Measurements from ENCODE around the gene SFMBT2. TPM values are rescaled to one million over a fixed set of nuclear protein-coding genes. Genes with fewer than 3 reads are reported as not detected.

SFMBT2 gene
- total RNA-seq, 4 donors from 2014 or later: 0.60 to 8.6 (median 2.5) TPM

DNA sequence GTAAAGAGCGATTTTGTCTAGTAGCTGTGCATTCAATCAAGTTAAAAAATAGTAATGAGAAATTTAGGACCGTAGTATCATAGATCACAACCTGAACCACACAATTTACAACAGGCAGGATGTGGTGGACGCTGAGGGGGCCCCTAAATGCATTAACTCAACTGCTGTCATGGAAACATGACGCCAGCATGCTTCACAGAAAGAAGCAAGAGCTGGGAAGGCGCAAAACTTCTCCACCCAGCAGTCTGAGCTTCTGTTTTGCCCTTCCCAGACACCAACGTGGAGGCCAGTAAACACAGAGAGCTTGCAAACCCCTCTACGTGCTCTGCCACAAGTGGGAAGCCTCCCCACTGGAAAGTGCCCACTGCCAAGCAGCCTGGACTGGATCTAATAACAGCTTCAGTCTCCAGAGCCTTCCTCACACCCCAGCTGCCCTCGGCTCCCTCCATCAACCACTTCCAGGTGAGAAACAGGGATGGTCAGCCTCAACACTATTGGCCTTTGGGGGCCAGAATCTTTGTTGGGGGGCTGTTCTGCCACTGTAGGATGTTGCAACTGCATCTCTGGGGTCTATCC lies 151.8 kb downstream of the SFMBT2 start:
- in situ Hi-C loops (cut with MboI; ENCODE audit: low pct_ligation_motif_present in 1 of 4, low pct_unique_long_range_greater_than_20kb in 1 of 4, low sequenced_read_pairs in 3 of 4) (loop anchor here in 1 of 4 donors (10.0 kb wide), 1 partner anchor 156 kb away; the partner anchor contains the start of gene SFMBT2), intact Hi-C loops (cut with DNase I; ENCODE audit: low total_unique reads) (loop anchor here (5.0 kb wide), 1 partner anchor 153 kb away; the partner anchor contains the start of gene SFMBT2)
- no peak for TF ChIP-seq POLR2A (IDR thresholded peaks at IDR 0.05)
- TF ChIP-seq CTCF (IDR thresholded peaks at IDR 0.05): no peak
- TF ChIP-seq EP300 (IDR thresholded peaks at IDR 0.05; ENCODE audit: low read depth): no peak
- no peak for TF ChIP-seq POLR2AphosphoS5 (IDR thresholded peaks at IDR 0.05)
- H3K27ac ChIP-seq: no peak overlapping the region
- DNase-seq: peak; percentile 30
- no peaks in the 10 kb centered on the region for H3K9me3 ChIP-seq
- H3K27me3 ChIP-seq: no peaks in the 10 kb centered on the region
- H3K36me3 ChIP-seq: no peaks in the 10 kb centered on the region
- H3K4me3 ChIP-seq: no peak overlapping the region
- WGBS, 2 donors (ENCODE audit: low coverage in 1 of 2): 52 to 56% methylated on average over 4 to 8 of the region's 8 CpGs
- H3K4me1 ChIP-seq: peaks cover 0 to 9% (median 9%) of the 10 kb centered on the region in 4 donors

- in situ Hi-C loops (cut with MboI; ENCODE audit: low pct_ligation_motif_present in 1 of 4, low pct_unique_long_range_greater_than_20kb in 1 of 4, low sequenced_read_pairs in 3 of 4): loop anchor here in 1 of 4 donors (10.0 kb wide), 1 partner anchor 159 kb away; the partner anchor contains the start of gene SFMBT2
- 63 to 81% methylated on average over 2 of the region's 2 CpGs for WGBS, 2 donors (ENCODE audit: low coverage in 1 of 2)
- DNase-seq: no peak
- Histone ChIP-seq H3K4me3 (no peak overlapping the region), H3K36me3 (no peaks in the 10 kb centered on the region), H3K9me3 (no peaks in the 10 kb centered on the region), H3K27ac (no peak overlapping the region), H3K27me3 (no peaks in the 10 kb centered on the region), H3K4me1 (peaks cover 0 to 7% (median 3%) of the 10 kb centered on the region in 4 donors)
- TF ChIP-seq EP300 (IDR thresholded peaks at IDR 0.05; ENCODE audit: low read depth): no peak
- no peak for TF ChIP-seq POLR2A (IDR thresholded peaks at IDR 0.05)
- no peak for TF ChIP-seq CTCF (IDR thresholded peaks at IDR 0.05)
- no peak for TF ChIP-seq POLR2AphosphoS5 (IDR thresholded peaks at IDR 0.05)
- intact Hi-C loops (cut with DNase I; ENCODE audit: low total_unique reads): loop anchor here (5.0 kb wide), 1 partner anchor 157 kb away; the partner anchor contains the start of gene SFMBT2
Observed at GRCh38 chr10:7255517-7255916, 155.3 kb downstream of the SFMBT2 start.

DNA sequence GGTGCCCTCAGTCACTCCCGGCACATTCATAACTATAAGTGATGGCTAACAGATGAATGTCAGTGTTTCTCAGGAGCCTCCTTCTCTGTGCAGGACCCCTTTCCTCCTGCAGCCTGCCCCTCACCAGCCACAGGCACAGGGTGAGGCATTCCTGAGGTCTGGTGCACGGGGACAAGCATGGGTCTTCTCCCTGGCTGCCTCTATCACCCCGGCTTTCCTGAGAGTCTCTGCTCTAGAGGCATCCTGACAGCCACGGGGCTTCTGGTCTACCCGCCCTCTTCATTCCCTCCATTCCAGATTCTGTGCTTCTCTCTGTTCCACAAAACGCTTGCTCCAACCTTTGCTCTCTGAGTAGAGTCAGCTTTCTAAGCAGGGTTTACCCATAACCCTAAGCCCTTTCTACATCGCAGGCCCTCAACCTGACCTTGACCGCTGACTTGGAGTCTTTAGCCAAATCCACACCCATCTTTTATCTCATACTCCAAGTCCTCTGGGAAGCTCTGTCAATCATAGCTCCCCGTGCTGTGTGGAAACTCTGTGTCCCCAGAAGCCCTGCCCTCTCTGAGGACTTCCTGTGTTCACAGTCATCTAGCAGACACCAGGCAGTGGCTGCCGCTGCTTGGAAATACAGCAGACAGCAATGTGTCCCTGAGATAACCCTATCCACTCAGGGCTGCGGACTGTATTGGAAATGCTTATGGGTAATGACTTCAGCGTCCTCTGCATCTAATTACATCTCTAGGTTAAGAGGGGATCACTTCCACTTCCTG lies 159.0 kb downstream of the SFMBT2 start:
- H3K4me3 ChIP-seq: no peak overlapping the region
- TF ChIP-seq CTCF (IDR thresholded peaks at IDR 0.05) (no peak), POLR2A (IDR thresholded peaks at IDR 0.05) (no peak), EP300 (IDR thresholded peaks at IDR 0.05; ENCODE audit: low read depth) (no peak), POLR2AphosphoS5 (IDR thresholded peaks at IDR 0.05) (no peak)
- H3K4me1 ChIP-seq: no peaks in the 10 kb centered on the region
- no peaks in the 10 kb centered on the region for H3K9me3 ChIP-seq
- in situ Hi-C loops (cut with MboI; ENCODE audit: low pct_ligation_motif_present in 1 of 4, low pct_unique_long_range_greater_than_20kb in 1 of 4, low sequenced_read_pairs in 3 of 4): loop anchor here in 1 of 4 donors (10.0 kb wide), 1 partner anchor 163 kb away; the partner anchor contains the start of gene SFMBT2
- DNase-seq: no peak
- 82 to 85% methylated on average over 4 to 11 of the region's 12 CpGs for WGBS, 2 donors (ENCODE audit: low coverage in 1 of 2)
- intact Hi-C loops (cut with DNase I; ENCODE audit: low total_unique reads): no loop called here
- no peaks in the 10 kb centered on the region for H3K27me3 ChIP-seq
- H3K36me3 ChIP-seq: no peaks in the 10 kb centered on the region
- no peak overlapping the region for H3K27ac ChIP-seq

DNA sequence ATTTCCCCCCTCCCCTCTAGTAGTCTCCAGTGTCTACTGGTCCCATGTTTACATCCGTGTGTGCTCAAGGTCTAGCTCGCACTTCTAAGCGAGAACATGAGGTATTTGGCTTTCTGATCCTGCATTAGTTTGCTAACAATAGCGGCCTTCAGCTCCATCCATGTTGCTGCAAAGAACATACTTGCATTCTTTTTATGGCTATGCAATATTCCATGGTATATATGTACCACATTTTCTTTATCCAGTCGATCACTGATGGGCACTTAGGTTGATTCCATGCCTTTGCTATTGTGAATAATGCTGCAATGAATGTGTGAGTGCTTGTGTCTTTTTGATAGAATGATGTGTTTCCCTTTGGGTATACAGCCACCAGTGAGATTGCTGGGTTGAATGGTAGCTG lies 160.6 kb downstream of the SFMBT2 start:
- Histone ChIP-seq H3K4me1 (no peaks in the 10 kb centered on the region), H3K9me3 (no peaks in the 10 kb centered on the region), H3K36me3 (no peaks in the 10 kb centered on the region), H3K27me3 (no peaks in the 10 kb centered on the region), H3K4me3 (no peak overlapping the region), H3K27ac (no peak overlapping the region)
- in situ Hi-C loops (cut with MboI; ENCODE audit: low pct_ligation_motif_present in 1 of 4, low pct_unique_long_range_greater_than_20kb in 1 of 4, low sequenced_read_pairs in 3 of 4) (loop anchor here in 1 of 4 donors (10.0 kb wide), 1 partner anchor 165 kb away; the partner anchor contains the start of gene SFMBT2), intact Hi-C loops (cut with DNase I; ENCODE audit: low total_unique reads) (no loop called here)
- 94% methylated on average over 5 of the region's 5 CpGs; no CpG with 5 or more reads in 1 of the 2 donors for WGBS, 2 donors (ENCODE audit: low coverage in 1 of 2)
- TF ChIP-seq POLR2AphosphoS5 (IDR thresholded peaks at IDR 0.05) (no peak), EP300 (IDR thresholded peaks at IDR 0.05; ENCODE audit: low read depth) (no peak), POLR2A (IDR thresholded peaks at IDR 0.05) (no peak), CTCF (IDR thresholded peaks at IDR 0.05) (no peak)
- DNase-seq: no peak
